Stimulated activated CD4-positive, alpha-beta T cell treated with anti-CD3 and anti-CD28 coated beads, TNF-alpha, amount 100 ng/mL, for 1 hour (primary cell): ENCODE data around the gene PPP1R3F.
"Not testable (repeated sequence)": the region's sequence is repeated elsewhere in the genome, so short reads cannot be mapped to it uniquely, and the experiment has no call there.

Experiments used
- DNase-seq, 3 donors: peaks; one replicate each; pipeline ENCODE4 v3.0.0-alpha.2; 2020; ENCODE audit warnings: low read depth in 3 of 3, low spot score in 1 of 3

Gene PPP1R3F

GRCh38 chrX:49308604-49309269 is 39.1 kb downstream of the PPP1R3F start:
- no peak for DNase-seq

DNA sequence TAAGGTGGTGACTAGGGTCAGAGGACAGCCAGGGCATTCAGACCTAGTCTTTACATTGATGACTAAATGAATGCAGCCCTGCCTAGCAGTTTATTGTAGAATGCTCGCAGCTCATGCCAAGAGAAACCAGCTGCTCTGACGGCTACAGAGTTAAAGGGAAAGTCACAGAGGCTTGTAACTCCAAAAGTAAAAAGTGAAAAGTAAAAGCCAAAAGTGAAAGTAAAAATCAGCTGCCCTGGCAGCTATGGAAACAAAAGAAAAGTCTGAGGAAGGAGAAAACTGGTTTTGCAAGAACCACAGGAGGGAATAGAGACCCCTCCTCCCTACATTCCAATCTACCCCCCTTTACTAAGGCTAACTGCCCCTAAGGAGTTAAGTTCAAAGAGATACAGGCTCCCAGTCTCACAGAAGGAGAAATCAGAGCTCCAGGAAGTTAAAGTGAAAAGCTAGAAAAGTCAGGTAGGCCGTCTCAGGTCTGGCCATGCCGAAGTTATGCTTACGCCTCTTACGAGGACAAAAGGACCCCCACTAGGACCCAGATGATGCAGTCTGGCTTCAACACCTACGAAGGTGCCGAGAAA is 39.9 kb downstream of the PPP1R3F start:
- DNase-seq = no peak

DNA sequence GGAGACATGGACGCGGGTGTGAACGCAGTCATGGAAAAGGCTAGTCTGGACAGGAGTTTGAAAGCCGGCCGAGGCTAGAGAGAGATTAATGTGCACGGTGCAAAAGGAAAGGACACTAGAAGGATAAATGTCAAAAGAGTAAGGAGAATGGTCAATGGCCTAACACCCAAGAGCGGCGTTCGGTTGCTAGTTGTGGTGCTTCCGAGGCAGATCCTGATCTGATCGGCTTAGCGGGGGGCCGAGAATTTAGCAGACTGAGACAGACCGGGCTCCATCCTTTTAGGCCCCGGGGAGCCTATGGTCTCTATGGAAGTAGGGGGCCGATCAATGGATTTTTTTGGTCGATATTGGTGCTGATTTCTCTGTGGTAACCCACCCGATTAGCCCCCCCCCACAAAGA is 40.8 kb downstream of the PPP1R3F start:
- no peak for DNase-seq

GRCh38 chrX:49312176-49312575 is 42.6 kb downstream of the PPP1R3F start:
- DNase-seq = no peak

DNA sequence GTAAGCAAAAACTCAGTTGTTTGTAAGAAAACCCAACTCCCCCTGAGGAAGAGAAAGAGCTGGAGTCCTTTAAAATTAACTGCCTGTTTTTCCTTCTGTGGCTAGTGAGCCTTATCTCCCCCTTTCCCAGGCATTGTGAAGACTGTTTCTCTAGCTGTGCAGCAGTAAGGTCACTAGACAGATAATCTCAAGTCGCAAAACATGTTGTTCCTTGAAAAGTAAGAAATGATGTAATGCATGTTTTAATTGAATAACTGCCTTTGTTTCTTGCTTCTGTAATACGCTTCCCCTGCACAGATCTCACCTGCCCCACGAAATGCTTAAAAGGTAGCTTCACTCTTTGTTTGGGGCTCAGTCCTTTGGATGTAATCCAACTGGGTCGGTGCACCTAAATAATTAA is 46.5 kb downstream of the PPP1R3F start:
- DNase-seq = no peak

- not testable (repeated sequence) for DNase-seq
Measured at GRCh38 chrX:49321737-49322136, 52.1 kb downstream of the PPP1R3F start, which contains the start of gene GAGE12J. Gene GAGE12J, plus strand, starts transcription at chrX:49322037. Its CDS starts 1,157 bp downstream, at chrX:49323194.

DNA sequence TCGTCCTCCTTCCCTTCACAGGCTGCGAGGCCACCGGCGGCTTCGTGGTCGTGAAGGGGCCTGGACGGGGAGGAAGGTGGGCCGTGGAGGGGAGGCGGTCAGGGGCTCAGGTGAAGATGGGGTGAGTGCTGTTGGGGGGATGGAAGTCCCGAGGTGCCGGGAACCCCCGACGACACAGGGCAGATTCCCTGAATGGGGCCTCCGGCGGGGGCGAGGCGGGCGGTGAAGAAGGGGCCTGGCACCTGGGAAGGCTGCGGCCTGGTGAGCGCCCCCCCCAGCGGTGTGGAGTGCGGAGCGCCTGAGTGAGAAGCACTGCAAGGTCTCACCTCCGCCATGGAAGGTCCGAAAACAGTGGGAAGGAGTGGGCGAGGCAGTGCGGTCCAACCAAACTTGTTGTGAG is 52.7 kb downstream of the PPP1R3F start:
- DNase-seq = not testable (repeated sequence)

DNA sequence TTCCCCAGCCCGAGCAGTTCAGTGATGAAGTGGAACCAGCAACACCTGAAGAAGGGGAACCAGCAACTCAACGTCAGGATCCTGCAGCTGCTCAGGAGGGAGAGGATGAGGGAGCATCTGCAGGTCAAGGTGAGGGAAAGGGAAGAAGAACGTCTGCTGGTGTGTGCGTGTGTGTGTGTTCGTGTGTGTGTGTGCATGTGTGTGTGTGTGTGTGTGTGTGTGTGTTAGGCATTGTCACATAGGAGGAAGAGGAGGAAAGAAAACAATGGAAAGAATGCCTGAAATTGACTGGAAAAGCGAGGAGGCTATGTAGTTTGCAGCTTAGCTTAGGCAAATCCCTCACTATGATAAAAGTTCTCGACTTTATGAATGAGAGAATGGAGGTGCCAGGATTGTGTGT is 54.1 kb downstream of the PPP1R3F start:
- not testable (repeated sequence) for DNase-seq

- DNase-seq = not testable (repeated sequence)
Measured at GRCh38 chrX:49330421-49330820, 60.8 kb downstream of the PPP1R3F start.

GRCh38 chrX:49331282-49331681 is 61.7 kb downstream of the PPP1R3F start, which contains the start of gene GAGE13:
Gene GAGE13, plus strand, starts transcription at chrX:49331582. Its CDS starts 1,156 bp downstream, at chrX:49332738.
- DNase-seq = not testable (repeated sequence)

DNA sequence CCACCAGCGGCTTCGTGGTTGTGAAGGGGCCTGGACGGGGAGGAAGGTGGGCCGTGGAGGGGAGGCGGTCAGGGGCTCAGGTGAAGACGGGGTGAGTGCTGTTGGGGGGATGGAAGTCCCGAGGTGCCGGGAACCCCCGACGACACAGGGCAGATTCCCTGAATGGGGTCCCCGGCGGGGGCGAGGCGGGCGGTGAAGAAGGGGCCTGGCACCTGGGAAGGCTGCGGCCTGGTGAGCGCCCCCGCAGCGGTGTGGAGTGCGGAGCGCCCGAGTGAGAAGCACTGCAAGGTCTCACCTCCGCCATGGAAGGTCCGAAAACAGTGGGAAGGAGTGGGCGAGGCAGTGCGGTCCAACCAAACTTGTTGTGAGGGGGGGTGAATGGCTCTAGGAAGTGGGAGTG is 62.2 kb downstream of the PPP1R3F start:
- DNase-seq = not testable (repeated sequence)
